Upper lobe of left lung (tissue), 4 donors: ENCODE results near the gene ADGRL1.
"Not testable (repeated sequence)": the region's sequence is repeated elsewhere in the genome, so short reads cannot be mapped to it uniquely, and the experiment has no call there.

ENCODE experiments used
- CTCF ChIP-seq, 6 experiments: fragments of 450-650 bp in 4 of 6; fragments of 200-600 bp in 2 of 6; sonication (generic) in 2 of 6; IDR thresholded peaks; one replicate each; pipeline ENCODE4 v1.5.1; 2016 to 2019; ENCODE audit warnings: antibody characterized with exemption in 6 of 6
- EP300 ChIP-seq, 4 donors: sonication (generic); formaldehyde crosslinking; IDR thresholded peaks; one replicate each; pipeline ENCODE4 v1.5.1; 2017; ENCODE audit warnings: antibody characterized with exemption in 4 of 4, control low read depth in 2 of 4
- POLR2A ChIP-seq, 4 donors: fragments of 450-650 bp; IDR thresholded peaks; one replicate each; pipeline ENCODE4 v1.5.1; 2016 to 2017; ENCODE audit warnings: antibody characterized with exemption in 4 of 4, mild to moderate bottlenecking in 2 of 4
- POLR2AphosphoS5 ChIP-seq, 2 donors: sonication (generic); formaldehyde crosslinking; IDR thresholded peaks; one replicate each; pipeline ENCODE4 v1.5.1; 2017; ENCODE audit warnings: antibody characterized with exemption in 2 of 2

DNA sequence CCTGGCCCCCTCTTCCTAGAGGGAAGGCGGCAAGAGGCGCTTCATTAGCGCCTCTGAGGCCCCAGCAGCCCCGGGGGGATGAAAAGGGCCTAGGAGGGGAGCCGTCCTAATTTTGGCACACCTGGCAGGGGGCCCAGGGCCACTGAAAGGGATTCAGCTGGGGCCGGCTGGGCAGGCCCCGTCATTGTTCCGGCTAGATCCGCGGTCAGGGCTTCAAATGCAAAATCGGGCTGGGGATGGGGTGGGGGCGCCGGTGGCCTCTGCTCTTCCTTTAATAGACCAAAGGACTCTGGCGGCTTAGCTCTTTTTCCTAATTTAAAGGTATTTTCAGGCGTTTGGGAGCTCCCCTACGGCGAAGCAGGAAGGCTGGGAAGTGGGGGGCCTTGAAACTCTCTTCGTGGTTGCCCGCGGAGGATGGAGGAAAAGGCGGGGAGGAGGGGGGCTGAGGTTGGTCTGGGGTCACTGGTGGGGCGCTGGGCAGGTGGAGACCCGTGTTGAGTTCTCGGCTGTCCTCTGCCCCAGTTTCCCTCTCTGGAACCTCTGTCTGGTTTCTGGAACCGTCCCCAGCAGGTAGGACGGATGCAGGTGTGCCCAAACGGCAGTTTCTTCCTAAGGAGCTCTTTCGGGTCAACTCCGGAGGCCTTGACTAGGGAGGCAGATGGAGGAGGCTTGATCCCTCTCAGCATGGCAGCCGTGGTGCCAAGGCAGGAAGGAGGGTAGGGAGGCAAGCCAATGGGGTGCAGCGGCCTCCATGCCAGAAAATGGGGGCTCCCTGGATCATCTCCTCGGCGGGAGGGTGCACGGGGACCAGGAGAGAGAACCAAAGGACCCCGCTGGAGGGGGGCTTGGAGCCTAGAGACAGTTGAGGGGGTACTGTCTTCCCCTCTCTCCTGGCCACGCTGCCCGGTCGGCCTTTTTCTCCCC lies 41.8 kb upstream of the ADGRL1 start:
- not testable (repeated sequence) for TF ChIP-seq POLR2AphosphoS5, EP300, POLR2A, CTCF (IDR thresholded peaks at IDR 0.05)
